Osteoblast (primary cell): ENCODE results near the gene ATG16L2. TPM values are rescaled to one million over a fixed set of nuclear protein-coding genes. Genes with fewer than 3 reads are reported as not detected.

Experiments used
- DNase-seq: peaks from one replicate; pipeline ENCODE4 v3.0.0; 2011; ENCODE audit warnings: low spot score, mixed read lengths; ENCODE audit not compliant: insufficient read length; ENCODE audit errors: missing footprints
- H2AFZ ChIP-seq: 2 replicates; pipeline ENCODE4 v1.6.0; 2011; ENCODE audit warnings: mild to moderate bottlenecking, low read length
- H3K27ac ChIP-seq: 2 replicates; pipeline ENCODE4 v1.5.1; 2011; ENCODE audit warnings: mild to moderate bottlenecking, low read depth, low read length, moderate library complexity
- H3K27me3 ChIP-seq: 2 replicates; pipeline ENCODE4 v1.6.0; 2012; ENCODE audit warnings: mild to moderate bottlenecking, control low read depth, inconsistent platforms, low read length, moderate library complexity; ENCODE audit not compliant: insufficient read depth
- H3K36me3 ChIP-seq: 2 replicates; pipeline ENCODE4 v1.5.1; 2011; ENCODE audit warnings: mild to moderate bottlenecking, low read length, control low read depth, moderate library complexity; ENCODE audit not compliant: insufficient read depth
- H3K4me1 ChIP-seq: 2 replicates; pipeline ENCODE4 v1.5.1; 2011; ENCODE audit warnings: mild to moderate bottlenecking, low read length, control low read depth, moderate library complexity; ENCODE audit not compliant: insufficient read depth
- H3K4me2 ChIP-seq: 2 replicates; pipeline ENCODE4 v1.6.0; 2011; ENCODE audit warnings: mild to moderate bottlenecking, low read length; ENCODE audit not compliant: insufficient read depth
- H3K4me3 ChIP-seq: fragments of 200-600 bp; sonication (generic); 3 replicates; pipeline ENCODE4 v1.5.1; 2012; ENCODE audit warnings: mild to moderate bottlenecking, low read length, inconsistent platforms; ENCODE audit not compliant: insufficient read depth
- H3K79me2 ChIP-seq: 2 replicates; pipeline ENCODE4 v1.6.0; 2012; ENCODE audit warnings: mild to moderate bottlenecking, low read length, control low read depth, inconsistent platforms; ENCODE audit not compliant: insufficient read depth
- H3K9me3 ChIP-seq: 2 replicates; pipeline ENCODE4 v1.5.1; 2011; ENCODE audit warnings: low read depth, low read length, control low read depth
- H4K20me1 ChIP-seq: 2 replicates; pipeline ENCODE4 v1.6.0; 2012; ENCODE audit warnings: mild to moderate bottlenecking, low read length, control low read depth; ENCODE audit not compliant: insufficient read depth
- CTCF ChIP-seq: IDR thresholded peaks from 2 replicates; pipeline ENCODE4 v1.5.1; 2011; ENCODE audit warnings: mild to moderate bottlenecking, low read depth, low read length, moderate library complexity; ENCODE audit errors: extremely low read depth
- total RNA-seq: library from RNA; depleted of rRNA; stranded (reverse); fragments of >200 nt; gene quantifications from 2 replicates; pipeline ENCODE4 v1.2.3, GENCODE V29; 2012

ATG16L2 gene
- total RNA-seq, 1 donor = 11.9 TPM

GRCh38 chr11:72828692-72829101 lies 14.5 kb downstream of the ATG16L2 start:
- peaks cover 15% of the 10 kb centered on the region for H3K4me1 ChIP-seq
- H3K27ac ChIP-seq = peak overlapping the region; percentile 45
- no peak for TF ChIP-seq CTCF
- H2AFZ ChIP-seq = no peak overlapping the region
- no peaks in the 10 kb centered on the region for H3K27me3 ChIP-seq
- DNase-seq = peak; percentile 71
- H3K36me3 ChIP-seq = peaks cover 13% of the 10 kb centered on the region
- no peak overlapping the region for H3K4me2 ChIP-seq
- no peaks in the 10 kb centered on the region for H3K79me2 ChIP-seq
- peaks cover 3% of the 10 kb centered on the region for H4K20me1 ChIP-seq
- H3K4me3 ChIP-seq = no peak overlapping the region
- H3K9me3 ChIP-seq = no peaks in the 10 kb centered on the region

GRCh38 chr11:72829178-72829577 lies 15.0 kb downstream of the ATG16L2 start:
- DNase-seq = peak; percentile 18
- H3K27me3 ChIP-seq = no peaks in the 10 kb centered on the region
- peaks cover 15% of the 10 kb centered on the region for H3K4me1 ChIP-seq
- H3K79me2 ChIP-seq = no peaks in the 10 kb centered on the region
- peaks cover 13% of the 10 kb centered on the region for H3K36me3 ChIP-seq
- no peak for TF ChIP-seq CTCF
- no peak overlapping the region for H3K4me2 ChIP-seq
- no peaks in the 10 kb centered on the region for H3K9me3 ChIP-seq
- H4K20me1 ChIP-seq = no peaks in the 10 kb centered on the region
- no peak overlapping the region for H3K27ac ChIP-seq
- H3K4me3 ChIP-seq = no peak overlapping the region
- H2AFZ ChIP-seq = no peak overlapping the region

GRCh38 chr11:72829884-72830533 lies 15.8 kb downstream of the ATG16L2 start:
- no peak for TF ChIP-seq CTCF
- DNase-seq = peak; percentile 10
- Histone ChIP-seq H3K36me3 (peaks cover 13% of the 10 kb centered on the region), H2AFZ (no peak overlapping the region), H3K27ac (no peak overlapping the region), H3K9me3 (no peaks in the 10 kb centered on the region), H3K27me3 (no peaks in the 10 kb centered on the region), H3K4me1 (peaks cover 18% of the 10 kb centered on the region), H3K4me3 (no peak overlapping the region), H3K79me2 (no peaks in the 10 kb centered on the region), H3K4me2 (no peak overlapping the region), H4K20me1 (no peaks in the 10 kb centered on the region)

GRCh38 chr11:72831521-72832300 lies 17.5 kb downstream of the ATG16L2 start:
- Histone ChIP-seq H3K27ac (no peak overlapping the region), H3K9me3 (no peaks in the 10 kb centered on the region), H4K20me1 (no peaks in the 10 kb centered on the region), H3K27me3 (no peaks in the 10 kb centered on the region), H2AFZ (no peak overlapping the region), H3K79me2 (no peaks in the 10 kb centered on the region), H3K4me3 (no peak overlapping the region), H3K4me2 (no peak overlapping the region), H3K36me3 (peaks cover 10% of the 10 kb centered on the region), H3K4me1 (peaks cover 35% of the 10 kb centered on the region)
- TF ChIP-seq CTCF = peak; percentile 95
- peak; percentile 92 for DNase-seq
